IMR-90 (cell line): ENCODE data around the gene CSNK2A2. TPM values are rescaled to one million over a fixed set of nuclear protein-coding genes. Genes with fewer than 3 reads are reported as not detected.

Experiments
- ATAC-seq: fragments of 200-7000 bp; cut with Tn5 transposase; 2 replicates; pipeline ENCODE4 v1.9.1; 2020; ENCODE audit warnings: low read depth, mild to moderate bottlenecking, moderate library complexity
- BruUV-seq: library from RNA; stranded (reverse); fragments of 400-500 nt; replicated peaks from 2 replicates; lab custom pipeline; 2021; lab: Mats Ljungman, UMichigan
- CTCF ChIA-PET: fragments of 300-600 bp; formaldehyde crosslinking; extraction: SDS; loops from one replicate; lab custom pipeline; 2021; ENCODE audit warnings: antibody characterized with exemption; lab: Yijun Ruan, JAX
- POLR2A ChIA-PET: fragments of 300-600 bp; sonication (Branson Sonifier 250); formaldehyde crosslinking; loops from one replicate; lab custom pipeline; 2022; ENCODE audit warnings: antibody characterized with exemption; ENCODE audit not compliant: unreplicated experiment; lab: Charles Lee
- DNase-seq: peaks from one replicate; pipeline ENCODE4 v3.0.0; 2013
- H2AFZ ChIP-seq: replicated peaks from 2 replicates; pipeline ENCODE3; 2013; ENCODE audit warnings: low read length, mild to moderate bottlenecking; ENCODE audit not compliant: poor library complexity
- H2AK5ac ChIP-seq: 2 replicates; pipeline ENCODE4 v1.6.1; 2013; ENCODE audit warnings: low read depth, low read length, inconsistent platforms
- H2AK9ac ChIP-seq: replicated peaks from 2 replicates; pipeline ENCODE3; 2013; ENCODE audit warnings: mild to moderate bottlenecking, low read depth, low read length, moderate library complexity; ENCODE audit not compliant: poor library complexity
- H2BK120ac ChIP-seq: 2 replicates; pipeline ENCODE4 v1.6.1; 2013; ENCODE audit warnings: low read depth, low read length, inconsistent platforms
- H2BK15ac ChIP-seq: 3 replicates; pipeline ENCODE4 v1.6.1; 2013; ENCODE audit warnings: low read depth, low read length, inconsistent platforms
- H2BK20ac ChIP-seq: 2 replicates; pipeline ENCODE4 v1.6.1; 2013; ENCODE audit warnings: low read depth, mild to moderate bottlenecking, inconsistent platforms, low read length, moderate library complexity
- H2BK5ac ChIP-seq: 2 replicates; pipeline ENCODE4 v1.6.1; 2013; ENCODE audit warnings: mild to moderate bottlenecking, low read depth, low read length, inconsistent platforms; ENCODE audit not compliant: poor library complexity, severe bottlenecking
- H3K14ac ChIP-seq: replicated peaks from 2 replicates; pipeline ENCODE4 v1.6.1; 2013; ENCODE audit warnings: low read depth, low read length, inconsistent platforms
- H3K18ac ChIP-seq: 2 replicates; pipeline ENCODE4 v1.6.1; 2013; ENCODE audit warnings: low read depth, low read length, control low read depth
- H3K23ac ChIP-seq: 2 replicates; pipeline ENCODE4 v1.6.1; 2013; ENCODE audit warnings: low read depth, low read length, inconsistent platforms
- H3K27ac ChIP-seq: 2 replicates; pipeline ENCODE4 v1.5.1; 2013; ENCODE audit warnings: mild to moderate bottlenecking, control low read depth, low read length; ENCODE audit not compliant: insufficient read depth
- H3K27me3 ChIP-seq: 2 replicates; pipeline ENCODE4 v1.6.1; 2013; ENCODE audit warnings: low read length; ENCODE audit not compliant: control insufficient read depth, insufficient read depth
- H3K36me3 ChIP-seq: 2 replicates; pipeline ENCODE4 v1.6.1; 2013; ENCODE audit warnings: low read length, mixed read lengths; ENCODE audit not compliant: control insufficient read depth, insufficient read depth
- H3K4ac ChIP-seq: 2 replicates; pipeline ENCODE4 v1.6.1; 2013; ENCODE audit warnings: low read depth, low read length, inconsistent platforms
- H3K4me1 ChIP-seq: 2 replicates; pipeline ENCODE4 v1.6.1; 2013; ENCODE audit warnings: low read length, mixed read lengths; ENCODE audit not compliant: control insufficient read depth, insufficient read depth
- H3K4me2 ChIP-seq: 2 replicates; pipeline ENCODE4 v1.6.1; 2013; ENCODE audit warnings: low read depth, mild to moderate bottlenecking, control low read depth, low read length, moderate library complexity
- H3K4me3 ChIP-seq: 2 replicates; pipeline ENCODE4 v1.5.1; 2013; ENCODE audit warnings: low read depth, mild to moderate bottlenecking, control low read depth, low read length, moderate library complexity; ENCODE audit not compliant: insufficient read depth
- H3K56ac ChIP-seq: 2 replicates; pipeline ENCODE4 v1.6.1; 2013; ENCODE audit warnings: low read length, inconsistent platforms; ENCODE audit not compliant: insufficient read depth; ENCODE audit errors: extremely low read depth
- H3K79me1 ChIP-seq, 2 experiments: 2 replicates each; pipeline ENCODE4 v1.6.1; 2013; ENCODE audit warnings: low read length in 2 of 2, inconsistent platforms in 1 of 2, low read depth in 1 of 2
- H3K9ac ChIP-seq: 2 replicates; pipeline ENCODE4 v1.6.1; 2013; ENCODE audit warnings: low read depth, low read length, control low read depth
- H3K9me1 ChIP-seq: 2 replicates; pipeline ENCODE4 v1.6.1; 2013; ENCODE audit warnings: low read length, inconsistent platforms; ENCODE audit not compliant: insufficient read depth
- H3K9me3 ChIP-seq: 2 replicates; pipeline ENCODE4 v1.6.1; 2013; ENCODE audit warnings: low read length; ENCODE audit not compliant: control insufficient read depth, insufficient read depth
- H4K20me1 ChIP-seq: 2 replicates; pipeline ENCODE4 v1.6.1; 2013; ENCODE audit warnings: low read length, inconsistent platforms; ENCODE audit not compliant: insufficient read depth
- H4K5ac ChIP-seq: 2 replicates; pipeline ENCODE4 v1.6.1; 2013; ENCODE audit warnings: mild to moderate bottlenecking, low read depth, low read length, control low read depth
- H4K8ac ChIP-seq, 2 experiments: 2 replicates each; pipeline ENCODE4 v1.6.1; 2013; ENCODE audit warnings: low read depth in 2 of 2, low read length in 2 of 2, control low read depth in 1 of 2, inconsistent platforms in 1 of 2
- H4K91ac ChIP-seq: 2 replicates; pipeline ENCODE4 v1.6.1; 2013; ENCODE audit warnings: low read depth, low read length, inconsistent platforms; ENCODE audit not compliant: insufficient read depth
- SMC3 ChIP-seq: fragments of 150-350 bp; IDR thresholded peaks from 2 replicates; pipeline ENCODE4 v1.6.1; 2016; ENCODE audit warnings: low read depth, mild to moderate bottlenecking, antibody characterized with exemption, low read length, moderate library complexity
- WGBS, 2 experiments: methylation state at CpG; one replicate each; pipeline versions ENCODE4 v1.1.5 to v1.1.7; 2013; ENCODE audit warnings: missing lambda C conversion rate in 2 of 2; ENCODE audit not compliant: insufficient read length in 1 of 2; ENCODE audit errors: extremely low coverage in 2 of 2; 5-methylcytosine and 5-hydroxymethylcytosine counted together
- dilution Hi-C: fragments of 300-500 bp; cut with HindIII; formaldehyde crosslinking; loops from one replicate; pipeline ENCODE4 v1.14.3; 2018; ENCODE audit warnings: low sequenced_read_pairs; ENCODE audit not compliant: unreplicated experiment
- in situ Hi-C: fragments of 300-500 bp; cut with MboI; formaldehyde crosslinking; loops from 3 replicates; pipeline ENCODE4 v1.14.3; 2019; ENCODE audit warnings: low sequenced_read_pairs, inconsistent platforms, mixed read lengths
- intact Hi-C: fragments of 100-400 bp; cut with micrococcal nuclease; formaldehyde crosslinking; loops from 2 replicates; pipeline ENCODE4 v1.10.0; 2022
- polyA plus RNA-seq, 3 experiments: library from polyadenylated mRNA; depleted of rRNA; stranded (reverse); fragments of >200 nt; gene quantifications; 2 replicates each; pipeline ENCODE4 v1.2.3, GENCODE V29; 2012; ENCODE audit warnings: low replicate concordance in 1 of 3
- total RNA-seq: library from RNA; depleted of rRNA; stranded (reverse); fragments of >200 nt; gene quantifications from 2 replicates; pipeline ENCODE4 v1.2.3, GENCODE V29; 2012

The CSNK2A2 gene
- total and polyA plus RNA-seq, 2 of the 4 experiments (the other 2 are of a cell fraction), result 15.6 to 27.5 TPM

GRCh38 chr16:58123896-58124600, 73.9 kb downstream of the CSNK2A2 start:
- Histone ChIP-seq H2BK5ac (peak overlapping the region; percentile 12), H3K36me3 (no peaks in the 10 kb centered on the region), H3K14ac (no peak overlapping the region), H4K20me1 (peaks cover 74% of the 10 kb centered on the region), H2BK15ac (no peak overlapping the region), H2AK9ac (no peak overlapping the region), H3K27ac (no peak overlapping the region), H2AFZ (no peak overlapping the region), H3K4ac (no peak overlapping the region), H3K9ac (no peak overlapping the region), H3K4me1 (peaks cover 26% of the 10 kb centered on the region), H3K9me1 (peaks cover 24% of the 10 kb centered on the region), H3K27me3 (no peaks in the 10 kb centered on the region), H2BK120ac (no peak overlapping the region), H4K8ac (no peak overlapping the region), H3K79me1 (peaks cover 38 to 72% of the 10 kb centered on the region in 2 experiments), H3K4me3 (no peak overlapping the region), H4K5ac (no peak overlapping the region), H4K91ac (no peak overlapping the region), H3K56ac (no peak overlapping the region), H2BK20ac (no peak overlapping the region), H3K23ac (no peak overlapping the region), H3K18ac (no peak overlapping the region), H3K9me3 (no peaks in the 10 kb centered on the region), H2AK5ac (no peak overlapping the region), H3K4me2 (peak overlapping the region; percentile 31; the same call in 1 of the 2 replicates)
- in situ Hi-C loops, result loop anchor here (25.0 kb wide), 1 partner anchor 212 kb away; no protein-coding TSS in a partner anchor
- no TSS peak for BruUV-seq
- WGBS, 2 experiments, result 87% methylated on average over 3 of the region's 8 CpGs; no CpG with 5 or more reads in 1 of the 2 experiments
- TF ChIP-seq SMC3, result no peak
- CTCF ChIA-PET, result interaction anchor here (0.8 kb wide), 1 partner anchor 126 kb away, joined by 4 read pairs; a partner anchor contains a TSS
- POLR2A ChIA-PET, result no interaction called here
- dilution Hi-C loops, result no loop called here
- intact Hi-C loops, result no loop called here
- ATAC-seq, result no peak
- DNase-seq, result no peak
